H9 (cell line): ENCODE data around the gene LARGE1. TPM values are rescaled to one million over a fixed set of nuclear protein-coding genes. Genes with fewer than 3 reads are reported as not detected.

Experiments used
- DNase-seq: peaks from one replicate; pipeline ENCODE4 v3.0.0-alpha.2; 2017
- H2AFZ ChIP-seq: one replicate; pipeline ENCODE4 v1.6.1; 2013; ENCODE audit warnings: mild to moderate bottlenecking, low read length, control low read depth, moderate library complexity
- H2AK5ac ChIP-seq: 2 replicates; pipeline ENCODE4 v1.6.1; 2013; ENCODE audit warnings: low read length, control low read depth, mixed read lengths; ENCODE audit not compliant: insufficient read length
- H2BK120ac ChIP-seq: one replicate; pipeline ENCODE4 v1.6.1; 2013; ENCODE audit warnings: low read depth, mild to moderate bottlenecking, low read length, control low read depth, inconsistent platforms; ENCODE audit not compliant: poor library complexity, severe bottlenecking
- H2BK12ac ChIP-seq: 2 replicates; pipeline ENCODE4 v1.6.1; 2013; ENCODE audit warnings: low read length, control low read depth, mixed read lengths, low read depth; ENCODE audit not compliant: insufficient read length
- H2BK15ac ChIP-seq: 2 replicates; pipeline ENCODE4 v1.6.1; 2013; ENCODE audit warnings: low read depth, low read length, control low read depth
- H2BK20ac ChIP-seq: one replicate; pipeline ENCODE4 v1.6.1; 2013; ENCODE audit warnings: low read depth, mild to moderate bottlenecking, low read length, control low read depth, inconsistent platforms; ENCODE audit not compliant: poor library complexity, severe bottlenecking
- H2BK5ac ChIP-seq: 2 replicates; pipeline ENCODE4 v1.6.1; 2013; ENCODE audit warnings: low read length, control low read depth, mixed read lengths; ENCODE audit not compliant: insufficient read length
- H3K14ac ChIP-seq: 2 replicates; pipeline ENCODE4 v1.6.1; 2013; ENCODE audit warnings: low read length, control low read depth; ENCODE audit not compliant: insufficient read depth
- H3K18ac ChIP-seq: 2 replicates; pipeline ENCODE4 v1.6.1; 2013; ENCODE audit warnings: low read depth, mild to moderate bottlenecking, mixed read lengths, low read length, control low read depth; ENCODE audit not compliant: insufficient read length
- H3K23ac ChIP-seq: 2 replicates; pipeline ENCODE4 v1.6.1; 2013; ENCODE audit warnings: low read length, control low read depth, mixed read lengths, low read depth; ENCODE audit not compliant: insufficient read length
- H3K23me2 ChIP-seq: 2 replicates; pipeline ENCODE4 v1.6.1; 2013; ENCODE audit warnings: low read depth, mild to moderate bottlenecking, mixed read lengths, low read length, control low read depth; ENCODE audit not compliant: insufficient read length, poor library complexity, severe bottlenecking
- H3K27ac ChIP-seq: 2 replicates; pipeline ENCODE4 v1.5.1; 2013; ENCODE audit warnings: low read length, control low read depth, mixed read lengths, low read depth; ENCODE audit not compliant: insufficient read length
- H3K27me3 ChIP-seq: 2 replicates; pipeline ENCODE4 v1.6.1; 2013; ENCODE audit warnings: low read length, control low read depth, inconsistent platforms; ENCODE audit not compliant: insufficient read depth
- H3K4ac ChIP-seq: 2 replicates; pipeline ENCODE4 v1.6.1; 2013; ENCODE audit warnings: low read depth, mild to moderate bottlenecking, control low read depth, inconsistent platforms, low read length, moderate library complexity
- H3K4me1 ChIP-seq: 2 replicates; pipeline ENCODE4 v1.6.1; 2013; ENCODE audit warnings: low read length, control low read depth, inconsistent platforms; ENCODE audit not compliant: insufficient read depth
- H3K4me2 ChIP-seq: 2 replicates; pipeline ENCODE4 v1.6.1; 2013; ENCODE audit warnings: low read length, control low read depth, mixed read lengths; ENCODE audit not compliant: insufficient read length, insufficient read depth
- H3K56ac ChIP-seq: 2 replicates; pipeline ENCODE4 v1.6.1; 2013; ENCODE audit warnings: low read depth, mild to moderate bottlenecking, mixed read lengths, low read length, control low read depth; ENCODE audit not compliant: insufficient read length
- H3K79me1 ChIP-seq: 2 replicates; pipeline ENCODE4 v1.6.1; 2013; ENCODE audit warnings: low read depth, mild to moderate bottlenecking, moderate library complexity, low read length, control low read depth, inconsistent platforms; ENCODE audit not compliant: insufficient read depth, poor library complexity, severe bottlenecking
- H3K79me2 ChIP-seq: 2 replicates; pipeline ENCODE4 v1.6.1; 2013; ENCODE audit warnings: low read length, control low read depth, inconsistent platforms; ENCODE audit not compliant: insufficient read depth
- H3K9ac ChIP-seq: 2 replicates; pipeline ENCODE4 v1.6.1; 2013; ENCODE audit warnings: low read length, control low read depth, mixed read lengths; ENCODE audit not compliant: insufficient read length; ENCODE audit errors: extremely low read depth
- H3K9me3 ChIP-seq: one replicate; pipeline ENCODE4 v1.6.1; 2013; ENCODE audit warnings: low read depth, low read length, inconsistent platforms; ENCODE audit not compliant: control insufficient read depth
- H3T11ph ChIP-seq: one replicate; pipeline ENCODE4 v1.6.1; 2013; ENCODE audit warnings: mild to moderate bottlenecking, low read length, control low read depth, inconsistent platforms
- H4K20me1 ChIP-seq: one replicate; pipeline ENCODE4 v1.6.1; 2013; ENCODE audit not compliant: control insufficient read depth, insufficient read length, insufficient read depth
- H4K5ac ChIP-seq: 2 replicates; pipeline ENCODE4 v1.6.1; 2013; ENCODE audit warnings: low read depth, mild to moderate bottlenecking, mixed read lengths, low read length, control low read depth; ENCODE audit not compliant: insufficient read length
- H4K8ac ChIP-seq: replicated peaks from 2 replicates; pipeline ENCODE4 v1.6.1; 2013; ENCODE audit warnings: low read length, control low read depth, mixed read lengths, low read depth; ENCODE audit not compliant: insufficient read length
- H4K91ac ChIP-seq: 2 replicates; pipeline ENCODE4 v1.6.1; 2013; ENCODE audit warnings: low read depth, mild to moderate bottlenecking, moderate library complexity, mixed read lengths, low read length, control low read depth; ENCODE audit not compliant: insufficient read length
- H3K27ac Mint-ChIP-seq, 3 experiments: 2 replicates in 2 of 3; 3 replicates in 1 of 3; pipeline ENCODE4 v1.8.0; 2020 to 2021; ENCODE audit warnings: mixed read lengths in 3 of 3, mild to moderate bottlenecking in 1 of 3, moderate library complexity in 1 of 3
- H3K27me3 Mint-ChIP-seq: 2 replicates; pipeline ENCODE4 v1.8.0; 2021; ENCODE audit warnings: low read depth, mild to moderate bottlenecking, moderate library complexity, mixed read lengths
- H3K36me3 Mint-ChIP-seq, 3 experiments: 2 replicates in 2 of 3; 3 replicates in 1 of 3; pipeline ENCODE4 v1.8.0; 2020 to 2021; ENCODE audit warnings: low read depth in 3 of 3, mixed read lengths in 3 of 3; ENCODE audit not compliant: insufficient read depth in 1 of 3
- H3K4me1 Mint-ChIP-seq, 2 experiments: 2 replicates each; pipeline ENCODE4 v1.8.0; 2020; ENCODE audit warnings: mixed read lengths in 2 of 2
- H3K4me3 Mint-ChIP-seq, 2 experiments: 2 replicates in 1 of 2; 3 replicates in 1 of 2; pipeline ENCODE4 v1.8.0; 2020 to 2021; ENCODE audit warnings: mild to moderate bottlenecking in 2 of 2, mixed read lengths in 2 of 2, moderate library complexity in 1 of 2
- H3K9me3 Mint-ChIP-seq, 2 experiments: 2 replicates in 1 of 2; 3 replicates in 1 of 2; pipeline ENCODE4 v1.8.0; 2020; ENCODE audit warnings: mild to moderate bottlenecking in 2 of 2, mixed read lengths in 2 of 2, moderate library complexity in 1 of 2
- CTCF ChIP-seq: fragments of 200-600 bp; sonication (generic); conservative IDR thresholded peaks from 3 replicates; pipeline ENCODE4 v1.8.0; 2021; ENCODE audit warnings: antibody characterized with exemption, mild to moderate bottlenecking
- WGBS: extraction: QIAGEN DNeasy Blood & Tissue Kit; methylation state at CpG from one replicate; pipeline ENCODE4 v1.1.7; 2013; ENCODE audit warnings: missing lambda C conversion rate, low lambda C conversion rate, mixed read lengths; ENCODE audit not compliant: insufficient read length; ENCODE audit errors: extremely low coverage; 5-methylcytosine and 5-hydroxymethylcytosine counted together
- total RNA-seq: library from RNA; stranded (reverse); gene quantifications from 2 replicates; pipeline ENCODE4 v1.2.1, GENCODE V29; 2021

The LARGE1 gene
- total RNA-seq, 1 experiment from 2014 or later: 43.5 TPM

DNA sequence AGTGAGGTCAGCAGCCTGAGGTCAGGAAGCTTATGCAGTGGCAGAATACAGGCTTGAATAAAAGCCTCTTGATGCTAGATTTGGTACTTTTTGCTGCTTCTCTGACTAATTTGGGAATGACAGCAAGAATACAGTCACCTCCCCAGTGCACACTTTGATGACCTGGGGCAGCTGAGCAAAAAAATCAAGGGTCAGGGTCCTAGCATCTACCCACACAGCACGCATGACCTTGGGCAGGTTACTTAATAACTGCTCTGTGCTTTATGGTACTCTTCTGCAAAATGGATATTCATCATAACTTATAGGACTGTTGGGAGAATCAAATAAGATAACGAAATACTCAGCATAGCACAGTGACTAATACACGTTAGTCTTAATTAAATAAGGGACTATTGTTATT, 518.0 kb downstream of the LARGE1 start:
- Histone ChIP-seq H3K79me2 (no peaks in the 10 kb centered on the region; the same call in 1 of the 2 replicates), H3K18ac (no peak overlapping the region), H2AK5ac (no peak overlapping the region), H4K20me1 (no peaks in the 10 kb centered on the region), H2BK15ac (no peak overlapping the region), H3K4me2 (no peak overlapping the region), H3K23ac (no peak overlapping the region), H2BK12ac (no peak overlapping the region), H3K9ac (no peak overlapping the region), H3K79me1 (no peaks in the 10 kb centered on the region), H2BK20ac (no peak overlapping the region), H3K9me3 (no peaks in the 10 kb centered on the region), H2AFZ (no peak overlapping the region), H4K91ac (no peak overlapping the region), H2BK5ac (no peak overlapping the region), H4K8ac (no peak overlapping the region), H3K14ac (no peak overlapping the region), H3K4ac (no peak overlapping the region), H3K56ac (no peak overlapping the region), H3K23me2 (no peaks in the 10 kb centered on the region), H3K27ac (no peak overlapping the region), H2BK120ac (no peak overlapping the region), H3K27me3 (no peaks in the 10 kb centered on the region), H3K4me1 (no peaks in the 10 kb centered on the region), H3T11ph (no peak overlapping the region), H4K5ac (no peak overlapping the region)
- WGBS: no CpG with 5 or more reads among the region's 3 CpGs
- Mint-ChIP-seq H3K27me3 (no peaks in the 10 kb centered on the region), H3K4me3 (no peak overlapping the region), H3K9me3 (no peaks in the 10 kb centered on the region), H3K27ac (no peak overlapping the region), H3K36me3 (peaks cover 0 to 2% (median 1%) of the 10 kb centered on the region in 3 experiments; a peak in 3 of 7 replicates), H3K4me1 (peaks cover 2 to 5% of the 10 kb centered on the region in 2 experiments; a peak in 1 of 4 replicates)
- TF ChIP-seq CTCF: no peak
- DNase-seq: no peak
